ENCODE measurements around the gene MSGN1.

- TF ChIP-seq POLR2A (IDR thresholded peaks at IDR 0.05) (no peak), CTCF (IDR thresholded peaks at IDR 0.05) (no peak)
These were observed 16.7 kb upstream of the MSGN1 start for GRCh38 chr2:17799301-17800120.
